GM12878 (cell line): ENCODE measurements around the gene EXD3. TPM values are rescaled to one million over a fixed set of nuclear protein-coding genes. Genes with fewer than 3 reads are reported as not detected.

Experiments used
- ATAC-seq: fragments of 200-7000 bp; cut with Tn5 transposase; 3 replicates; pipeline ENCODE4 v1.9.1; 2020; ENCODE audit warnings: mild to moderate bottlenecking, moderate library complexity
- BruUV-seq: library from RNA; stranded (reverse); fragments of 400-500 nt; replicated peaks from 2 replicates; lab custom pipeline; 2021; lab: Mats Ljungman, UMichigan
- CTCF ChIA-PET: fragments of 300-600 bp; sonication (Branson Sonifier 250); formaldehyde crosslinking; extraction: SDS; loops from one replicate; lab custom pipeline; 2021; ENCODE audit warnings: inconsistent platforms; lab: Yijun Ruan, JAX
- POLR2A ChIA-PET: fragments of 350-600 bp; formaldehyde crosslinking; extraction: SDS; loops from one replicate; lab custom pipeline; 2021; ENCODE audit warnings: inconsistent platforms; lab: Charles Lee
- RAD21 ChIA-PET: fragments of 300-600 bp; sonication (Branson Sonifier 250); formaldehyde crosslinking; loops from one replicate; lab custom pipeline; 2023; ENCODE audit warnings: antibody characterized with exemption; ENCODE audit not compliant: unreplicated experiment; lab: Charles Lee
- SMC1A ChIA-PET: fragments of 300-600 bp; sonication (Branson Sonifier 250); formaldehyde crosslinking; loops from one replicate; lab custom pipeline; 2023; ENCODE audit not compliant: unreplicated experiment, uncharacterized antibody; lab: Charles Lee
- DNase-seq: peaks from one replicate; pipeline ENCODE4 v3.0.0-alpha.2; 2011; ENCODE audit warnings: low read depth, low spot score
- FAIRE-seq: peaks from 3 replicates; lab custom pipeline; 2011; peaks lifted over from hg19 to GRCh38; lab: Jason Lieb, UNC
- H2AFZ ChIP-seq: 2 replicates; pipeline ENCODE4 v1.6.0; 2011; ENCODE audit warnings: low read depth, low read length, control low read depth; ENCODE audit not compliant: control insufficient read depth
- H3K27ac ChIP-seq: 2 replicates; pipeline ENCODE4 v1.5.1; 2011; ENCODE audit warnings: control low read depth; ENCODE audit not compliant: control insufficient read depth, insufficient read depth
- H3K27me3 ChIP-seq, 2 experiments: replicated peaks in 1 of 2; 2 replicates each; pipeline versions ENCODE4 v1.6.0 to v1.6.1; 2011; ENCODE audit warnings: low read length in 1 of 2; ENCODE audit not compliant: control insufficient read depth in 2 of 2, insufficient read depth in 2 of 2
- H3K36me3 ChIP-seq, 2 experiments: 2 replicates each; pipeline ENCODE4 v1.5.1; 2011; ENCODE audit warnings: low read length in 1 of 2; ENCODE audit not compliant: control insufficient read depth in 2 of 2, insufficient read depth in 2 of 2
- H3K4me1 ChIP-seq: 2 replicates; pipeline ENCODE4 v1.6.1; 2011; ENCODE audit warnings: mild to moderate bottlenecking, low read length, moderate library complexity, mixed read lengths; ENCODE audit not compliant: control insufficient read depth, insufficient read depth
- H3K4me2 ChIP-seq: 2 replicates; pipeline ENCODE4 v1.6.0; 2011; ENCODE audit warnings: control low read depth; ENCODE audit not compliant: control insufficient read depth, insufficient read depth
- H3K4me3 ChIP-seq: fragments of 200-600 bp; sonication (generic); 2 replicates; pipeline ENCODE4 v1.5.1; 2016
- H3K79me2 ChIP-seq: 2 replicates; pipeline ENCODE4 v1.6.0; 2011; ENCODE audit warnings: low read length; ENCODE audit not compliant: control insufficient read depth, insufficient read depth
- H3K9ac ChIP-seq: 2 replicates; pipeline ENCODE4 v1.8.0; 2011; ENCODE audit warnings: low read length, control low read depth, mixed read lengths; ENCODE audit not compliant: control insufficient read depth, insufficient read depth
- H3K9me3 ChIP-seq: replicated peaks from 3 replicates; pipeline ENCODE4 v1.5.1; 2011; ENCODE audit warnings: mild to moderate bottlenecking, low read length; ENCODE audit not compliant: control insufficient read depth, insufficient read depth
- H4K20me1 ChIP-seq: 2 replicates; pipeline ENCODE4 v1.6.0; 2011; ENCODE audit not compliant: control insufficient read depth, insufficient read depth
- BACH1 ChIP-seq: fragments of 450-650 bp; IDR thresholded peaks from 2 replicates; pipeline ENCODE4 v1.6.1; 2017; ENCODE audit warnings: mild to moderate bottlenecking, borderline replicate concordance
- CHD2 ChIP-seq: IDR thresholded peaks from 2 replicates; pipeline ENCODE4 v1.6.1; 2011; ENCODE audit warnings: low read depth, low read length, improper control_type of control experiment, borderline replicate concordance
- CUX1 ChIP-seq: IDR thresholded peaks from 2 replicates; pipeline ENCODE4 v1.6.1; 2012; ENCODE audit warnings: improper control_type of control experiment, low read depth, low read length; ENCODE audit not compliant: insufficient replicate concordance
- IRF3 ChIP-seq: fragments of 450-650 bp; IDR thresholded peaks from 2 replicates; pipeline ENCODE4 v1.6.1; 2014; ENCODE audit warnings: mild to moderate bottlenecking
- PKNOX1 ChIP-seq: fragments of 450-650 bp; IDR thresholded peaks from 2 replicates; pipeline ENCODE4 v1.6.1; 2016; ENCODE audit warnings: mild to moderate bottlenecking
- PRDM15 ChIP-seq: fragments of 450-650 bp; formaldehyde crosslinking; IDR thresholded peaks from 2 replicates; pipeline ENCODE4 v1.4.0; 2020; ENCODE audit warnings: mild to moderate bottlenecking, moderate library complexity
- RB1 ChIP-seq: fragments of 450-650 bp; formaldehyde crosslinking; IDR thresholded peaks from 2 replicates; pipeline ENCODE4 v1.6.1; 2017; ENCODE audit warnings: mild to moderate bottlenecking, borderline replicate concordance
- TCF7 ChIP-seq: IDR thresholded peaks from 2 replicates; pipeline ENCODE4 v1.6.1; 2014; ENCODE audit warnings: antibody characterized with exemption, borderline replicate concordance
- ZNF622 ChIP-seq: fragments of 450-650 bp; IDR thresholded peaks from 2 replicates; pipeline ENCODE4 v1.6.1; 2017; ENCODE audit warnings: mild to moderate bottlenecking, inconsistent platforms
- WGBS: methylation state at CpG from one replicate; pipeline ENCODE4 v1.1.6; 2016; ENCODE audit warnings: low lambda C conversion rate; ENCODE audit not compliant: insufficient replicate concordance, insufficient coverage; ENCODE audit errors: missing lambda C conversion rate; 5-methylcytosine and 5-hydroxymethylcytosine counted together
- in situ Hi-C: fragments of 300-500 bp; cut with MboI; formaldehyde crosslinking; loops from 9 replicates; pipeline ENCODE4 v1.14.3; 2018; ENCODE audit warnings: mixed read lengths
- intact Hi-C: fragments of 100-400 bp; cut with micrococcal nuclease; formaldehyde crosslinking; loops from one replicate; pipeline ENCODE4 v1.14.2; 2022; ENCODE audit not compliant: unreplicated experiment
- polyA plus RNA-seq, 11 experiments: library from polyadenylated mRNA; depleted of rRNA in 4 of 11; unstranded in 6 of 11; stranded (reverse) in 5 of 11; fragments of >200 nt; fragmentation: Nextera tagmentation in 4 of 11; fragmentation: Illumina TruSeq in 1 of 11; extraction: Ambion mirVana in 4 of 11; extraction: Trizol in 1 of 11; gene quantifications; 1 replicate in 1 of 11; 2 replicates in 10 of 11; pipeline versions ENCODE4 v1.2.1 to v1.2.3, GENCODE V29; 2011 to 2016; ENCODE audit warnings: inconsistent platforms in 2 of 11, missing spikeins in 2 of 11, low read depth in 1 of 11
- total RNA-seq, 4 experiments: library from RNA; depleted of rRNA in 3 of 4; stranded (reverse); fragments of >200 nt in 3 of 4; fragmentation: Illumina TruSeq in 1 of 4; extraction: Trizol in 1 of 4; gene quantifications; 2 replicates each; pipeline versions ENCODE4 v1.2.1 to v1.2.3, GENCODE V29; 2013 to 2021

EXD3 gene
- total and polyA plus RNA-seq, 10 of the 15 experiments (the other 5 are each of a cell fraction or from before 2014, with no cell fraction given): 0.21 to 7.1 (median 3.6) TPM

- no peak for TF ChIP-seq PKNOX1
- TF ChIP-seq BACH1: no peak
- TF ChIP-seq RB1: no peak
Observed at GRCh38 chr9:137402746-137403145, 20.2 kb downstream of the EXD3 start (continued).

- ChIA-PET POLR2A (no interaction called here), CTCF (no interaction called here), RAD21 (no interaction called here), SMC1A (no interaction called here)
- H2AFZ ChIP-seq: no peak overlapping the region
- H3K4me3 ChIP-seq: no peak overlapping the region
- no peaks in the 10 kb centered on the region; a peak in 1 of 4 replicates for H3K36me3 ChIP-seq
- FAIRE-seq (no peak), ATAC-seq (no peak), DNase-seq (no peak)
- H4K20me1 ChIP-seq: no peaks in the 10 kb centered on the region
- H3K4me2 ChIP-seq: no peak overlapping the region
- peaks cover 25% of the 10 kb centered on the region for H3K9me3 ChIP-seq
- H3K27ac ChIP-seq: no peak overlapping the region
- H3K9ac ChIP-seq: no peak overlapping the region
- TSS peak; percentile 37 for BruUV-seq
- intact Hi-C loops (no loop called here), in situ Hi-C loops (no loop called here)
- WGBS: 96% methylated on average over 59 of the region's 60 CpGs
- H3K27me3 ChIP-seq: no peaks in the 10 kb centered on the region
- H3K4me1 ChIP-seq: no peaks in the 10 kb centered on the region; the same call in 1 of the 2 replicates
- no peaks in the 10 kb centered on the region for H3K79me2 ChIP-seq
- TF ChIP-seq ZNF622 (no peak), CHD2 (no peak), PRDM15 (CRISPR knock-in tag) (no peak), IRF3 (no peak), CUX1 (no peak), TCF7 (no peak)
Observed at GRCh38 chr9:137398561-137399468, 24.1 kb downstream of the EXD3 start.
